Stimulated activated naive CD4-positive, alpha-beta T cell (primary cell): ENCODE measurements around the gene SDK2.

Experiments
- DNase-seq, 6 experiments: peaks; one replicate each; lab custom pipeline; 2025; lab: John Stamatoyannopoulos, UW

Gene SDK2

DNA sequence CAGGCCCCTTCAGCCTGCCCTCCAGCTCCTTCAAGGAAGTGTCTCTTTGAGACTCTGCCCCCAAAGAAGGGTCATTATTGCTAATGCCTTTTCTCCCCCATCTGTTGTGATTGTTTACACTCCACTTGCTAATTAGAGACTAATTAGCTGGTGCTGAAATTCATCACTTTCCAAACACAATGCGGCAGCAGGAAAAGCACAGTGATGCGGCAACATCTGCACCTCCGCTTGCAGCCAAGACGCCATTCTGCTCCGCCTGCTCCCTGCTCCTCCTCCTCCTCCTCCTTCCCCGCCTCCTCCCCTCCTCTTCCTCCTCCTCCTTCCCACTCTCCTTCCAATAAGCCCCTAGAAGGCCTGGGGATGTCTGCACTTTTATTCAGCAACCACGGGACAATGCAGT lies 110.5 kb downstream of the SDK2 start:
- no peak for DNase-seq

DNA sequence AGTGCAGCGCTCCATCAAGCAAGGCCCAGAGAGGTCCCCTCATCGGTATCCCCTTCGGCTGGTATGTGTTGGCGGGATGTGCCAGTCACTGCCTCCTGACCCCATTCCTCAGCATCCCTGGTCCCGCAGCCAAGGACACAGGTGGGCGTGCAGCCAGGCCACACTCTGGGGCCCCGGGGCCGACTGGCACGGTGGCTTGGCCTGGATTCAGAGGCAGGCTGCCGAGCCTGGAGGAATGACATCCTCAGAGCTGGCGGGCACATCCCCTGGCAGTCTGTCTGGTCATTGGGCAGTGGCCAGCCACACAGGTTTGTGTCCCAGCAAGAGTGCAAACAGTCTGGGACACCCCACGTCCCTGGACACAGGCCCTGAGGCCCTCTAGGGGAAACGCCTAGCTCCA lies 111.1 kb downstream of the SDK2 start:
- DNase-seq: no peak

DNA sequence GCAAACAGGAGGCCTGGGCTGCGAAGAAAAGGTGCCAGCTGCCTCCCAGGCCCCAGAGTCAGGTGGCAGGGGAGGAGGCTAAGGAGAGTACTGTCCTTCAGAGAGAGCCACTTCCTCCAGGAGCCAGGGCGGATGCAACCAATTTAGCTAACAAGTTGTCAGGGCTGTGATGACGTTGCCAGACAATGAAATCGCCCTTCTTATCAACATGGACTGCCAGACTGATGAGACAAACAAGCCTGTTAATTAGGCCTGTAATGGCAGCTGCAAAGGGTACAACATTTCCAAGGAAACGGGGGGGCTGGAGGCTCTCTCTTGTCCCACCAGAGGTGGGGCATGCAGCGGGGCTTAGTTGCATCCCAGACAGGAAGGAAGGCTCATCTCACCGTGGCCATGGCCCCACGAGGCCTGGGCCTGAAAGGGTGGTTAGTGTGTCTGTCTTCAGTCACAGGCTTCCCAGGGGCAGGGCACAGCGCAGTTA lies 111.8 kb downstream of the SDK2 start:
- DNase-seq: no peak

DNA sequence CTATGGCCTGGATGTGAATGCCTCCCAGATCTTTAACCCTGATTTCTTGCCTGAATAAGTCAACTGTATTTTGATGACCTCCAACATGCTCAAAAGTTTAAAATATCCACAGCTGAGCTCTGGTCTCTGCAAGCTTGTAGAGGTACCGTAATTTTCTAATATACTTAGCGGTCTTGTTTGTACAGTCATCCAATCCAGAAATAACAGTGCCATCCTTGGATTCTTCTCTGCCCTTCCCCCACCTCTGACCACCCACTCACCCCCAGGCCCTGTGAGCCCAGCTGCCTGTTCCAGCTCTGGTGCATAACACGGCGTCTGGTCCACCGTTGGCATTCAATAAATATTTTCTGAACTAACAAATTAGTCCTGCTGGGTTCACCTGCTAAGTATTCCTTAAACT lies 113.1 kb downstream of the SDK2 start:
- no peak for DNase-seq

DNA sequence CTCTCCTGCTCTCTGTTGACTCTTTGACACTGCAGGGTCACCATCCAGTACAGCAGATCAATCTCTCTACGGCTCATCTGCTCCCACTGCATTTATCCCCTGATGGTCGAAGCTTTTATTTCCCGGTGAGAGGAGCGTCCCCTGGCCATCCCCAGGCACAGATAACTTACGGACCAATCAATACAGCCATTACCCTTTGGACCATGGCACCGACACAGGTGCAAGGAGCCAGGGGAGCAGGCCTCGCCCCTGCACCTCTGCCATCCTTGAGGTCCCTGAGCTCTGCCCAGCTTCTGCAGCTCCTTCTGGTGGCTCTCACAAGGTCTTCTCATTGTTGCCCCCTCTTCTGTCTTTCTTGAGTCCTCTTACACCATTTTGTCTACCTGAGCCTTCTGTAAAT lies 115.6 kb downstream of the SDK2 start:
- DNase-seq: no peak

DNA sequence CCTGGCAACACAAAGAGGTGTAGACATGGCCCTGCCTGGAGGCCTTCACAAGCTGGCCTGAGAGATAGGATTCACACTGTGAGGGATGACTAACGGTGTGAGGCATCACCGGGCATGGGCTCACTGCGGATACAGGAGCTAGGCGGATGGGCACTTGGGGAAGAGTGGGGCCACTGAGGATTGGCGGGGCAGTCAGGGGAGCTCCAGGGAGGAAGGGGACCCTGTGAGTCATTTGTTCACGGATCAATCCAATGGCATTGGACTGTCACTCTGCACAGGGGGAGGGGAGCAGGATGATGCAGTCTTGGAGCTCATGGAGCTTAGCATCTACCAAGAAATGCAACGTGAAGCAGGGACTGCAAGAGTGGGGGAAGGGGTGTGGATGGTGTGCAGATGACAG lies 117.3 kb downstream of the SDK2 start:
- no peak for DNase-seq

DNA sequence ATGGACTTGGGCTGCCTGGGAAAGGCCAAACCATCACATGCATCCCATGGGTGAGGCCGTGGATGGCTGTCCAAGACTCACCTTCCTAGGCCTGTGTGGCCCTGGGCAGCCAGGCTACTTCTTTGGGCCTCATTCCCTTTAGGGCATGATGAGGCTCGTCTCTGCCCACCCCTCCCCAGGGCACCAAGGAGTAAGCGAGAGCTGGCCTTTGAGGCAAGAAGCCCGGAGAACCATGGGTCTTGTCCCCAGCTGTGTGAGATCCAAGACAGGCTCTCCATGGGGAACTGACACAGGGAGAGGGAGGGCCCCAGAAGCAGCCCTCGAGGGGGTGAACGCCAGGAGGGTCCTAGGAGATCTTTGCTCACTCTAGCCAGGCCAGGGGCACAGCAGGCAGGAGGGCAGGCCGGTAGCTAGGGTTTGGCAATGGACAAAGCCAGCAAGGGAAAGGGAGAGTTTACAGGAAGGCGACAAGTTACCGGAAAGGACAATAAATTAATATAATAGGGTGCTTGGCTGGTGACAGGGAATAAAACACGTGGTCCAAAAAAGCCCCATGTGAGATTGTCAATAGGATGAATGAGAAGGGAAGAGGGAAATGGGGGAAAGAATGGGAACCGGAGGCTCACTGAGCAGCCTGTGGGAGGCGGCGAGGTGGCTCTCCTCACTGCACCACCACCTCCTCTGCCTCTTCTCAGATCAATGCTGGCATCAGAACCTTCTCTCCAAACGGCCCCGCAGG lies 119.1 kb downstream of the SDK2 start:
- DNase-seq: no peak

DNA sequence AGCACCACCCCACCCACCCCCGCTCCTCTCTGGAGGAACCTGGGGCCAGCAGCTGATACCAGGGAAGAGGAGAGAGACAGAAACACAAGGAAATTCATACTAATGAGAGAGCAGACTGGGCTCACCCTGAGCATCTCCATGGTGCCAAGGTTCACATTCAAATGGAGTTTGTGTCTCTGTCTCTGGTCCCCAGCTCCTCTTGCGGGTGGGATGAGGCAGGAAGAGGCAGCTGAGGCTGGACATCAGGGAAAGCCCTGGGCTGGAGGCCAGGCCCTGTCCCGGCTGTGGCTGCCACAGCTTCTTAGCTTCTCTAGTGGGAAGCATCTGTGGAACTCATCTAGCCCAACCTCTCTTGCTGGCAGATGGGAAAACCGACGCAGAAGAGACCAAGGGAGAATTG lies 121.5 kb downstream of the SDK2 start:
- DNase-seq: no peak

DNA sequence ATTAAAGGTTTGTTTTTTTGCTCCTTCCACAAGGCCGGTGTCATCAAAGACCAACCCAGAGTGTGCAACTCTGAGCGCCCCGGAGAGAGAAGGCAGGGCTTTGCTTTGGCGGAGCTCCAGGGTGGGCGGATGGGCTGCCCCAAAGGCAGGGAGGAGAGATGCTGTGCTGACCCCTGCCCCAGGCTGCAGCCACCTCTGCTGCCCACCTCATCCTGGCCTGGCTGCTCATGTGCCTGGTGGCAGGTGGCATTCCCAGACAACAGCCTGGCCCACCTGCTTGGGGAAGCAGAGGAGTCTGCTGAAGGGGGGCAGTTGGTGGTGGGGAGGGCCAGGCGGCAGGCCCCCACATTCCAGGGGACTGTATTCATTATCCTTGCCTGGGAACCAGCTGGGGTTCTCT lies 122.1 kb downstream of the SDK2 start:
- DNase-seq: no peak

DNA sequence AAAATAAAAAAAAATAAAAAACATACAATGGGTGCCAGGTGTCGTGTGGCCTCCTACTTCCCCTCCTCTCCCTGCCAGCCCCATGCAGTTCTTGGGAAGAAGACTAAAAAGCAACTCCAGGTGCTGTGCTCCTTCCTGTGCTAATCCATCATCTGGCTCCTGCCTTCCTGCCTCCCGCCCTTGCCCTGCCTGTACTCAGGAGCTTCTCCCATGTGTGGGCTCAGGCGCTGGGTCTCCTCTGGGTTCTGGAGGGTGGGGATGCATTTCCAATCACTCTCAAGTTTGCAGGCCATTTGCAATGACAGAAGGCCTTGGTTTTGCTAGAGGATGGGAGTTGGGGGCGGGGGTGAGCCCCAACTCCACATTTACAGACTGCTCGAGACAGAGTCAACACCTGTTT lies 122.9 kb downstream of the SDK2 start:
- no peak for DNase-seq

DNA sequence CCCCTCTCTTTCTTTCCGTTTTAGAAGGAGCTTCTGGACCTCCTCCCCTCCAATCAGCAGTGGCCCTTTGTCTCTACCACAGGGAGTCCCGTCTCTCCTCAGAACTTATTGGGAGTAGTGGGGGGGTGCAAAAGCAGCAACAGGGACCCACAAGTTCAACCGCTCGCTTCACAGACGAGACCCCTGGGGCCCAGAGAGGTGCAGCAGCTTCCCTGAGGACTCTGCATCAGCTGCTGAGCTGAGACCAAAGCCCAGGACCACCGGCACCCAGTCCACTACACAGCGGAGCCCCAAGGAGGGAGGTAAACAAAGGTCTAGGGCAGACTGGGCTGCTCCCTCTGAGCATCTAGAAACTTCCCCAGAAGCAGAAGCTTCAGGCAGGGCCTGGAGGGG lies 123.9 kb downstream of the SDK2 start:
- no peak for DNase-seq

DNA sequence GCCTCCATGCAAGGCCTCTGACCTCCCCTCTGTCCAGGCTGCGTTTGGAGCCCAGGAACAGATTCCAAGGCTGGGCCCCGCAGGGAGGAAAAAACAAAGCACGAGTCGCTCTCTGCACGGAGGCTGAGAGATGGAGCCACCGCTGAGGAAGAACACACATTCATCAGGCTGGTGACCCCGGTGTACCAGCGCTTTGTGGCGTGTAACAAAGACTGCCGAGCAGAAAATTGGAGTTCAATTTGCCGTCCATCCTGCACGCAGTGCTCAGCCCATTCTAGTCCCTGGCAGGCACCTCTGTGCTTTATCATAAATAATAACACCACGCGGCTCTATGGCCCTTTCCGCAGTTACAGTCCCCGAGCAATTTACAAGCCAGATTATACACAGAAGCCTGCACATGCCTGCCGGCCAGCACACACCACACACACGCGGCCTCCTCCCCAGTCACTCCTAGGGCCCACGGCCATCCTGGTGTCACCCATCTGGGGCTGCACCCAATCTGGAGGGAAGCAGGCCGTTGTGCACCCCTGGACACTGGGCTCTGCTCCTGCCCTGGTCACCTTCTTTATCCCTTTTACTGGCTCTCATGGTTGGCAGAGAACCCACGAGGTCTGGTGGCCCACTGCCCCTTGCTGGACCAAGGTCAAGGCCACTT lies 124.4 kb downstream of the SDK2 start:
- DNase-seq: no peak

DNA sequence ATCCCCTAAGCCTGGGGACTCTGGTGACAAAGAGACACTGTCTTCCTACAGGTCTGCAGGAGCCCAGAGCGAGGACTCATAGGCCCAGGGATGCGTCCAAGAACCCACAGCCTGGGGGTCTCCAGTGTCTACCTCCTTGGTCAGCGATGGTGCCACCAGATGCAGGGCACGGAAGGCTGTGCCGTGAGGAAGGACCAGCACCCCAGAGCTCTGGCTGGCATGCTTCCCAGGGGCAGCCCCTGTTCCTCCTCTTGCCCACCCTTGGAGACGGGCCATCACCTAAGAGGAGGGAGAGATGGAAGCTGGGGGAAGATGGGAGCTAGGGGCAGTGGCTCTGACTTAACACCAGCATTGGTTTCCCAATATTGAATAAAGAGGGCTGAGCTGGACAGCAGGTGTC lies 125.2 kb downstream of the SDK2 start:
- no peak for DNase-seq

DNA sequence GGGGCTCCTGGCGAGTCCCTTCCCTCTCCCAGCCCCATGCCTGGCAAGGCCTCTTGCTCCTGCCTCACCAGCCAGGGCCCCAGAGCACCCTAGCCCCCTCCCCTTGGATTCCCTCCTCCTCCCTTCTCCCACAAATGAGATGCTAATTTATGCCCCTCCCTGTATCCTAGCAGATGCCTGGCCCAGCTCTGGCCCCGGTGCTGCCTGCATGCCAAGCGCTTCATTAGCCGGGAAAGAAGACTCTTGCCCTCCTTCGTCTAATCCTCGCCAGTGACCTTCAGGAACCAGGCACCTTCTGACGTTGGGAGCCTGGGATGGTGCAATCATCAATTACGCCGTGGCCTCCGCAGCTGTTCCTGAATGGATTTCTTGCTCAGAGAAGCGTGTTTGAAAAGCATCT lies 127.8 kb downstream of the SDK2 start:
- DNase-seq: no peak

DNA sequence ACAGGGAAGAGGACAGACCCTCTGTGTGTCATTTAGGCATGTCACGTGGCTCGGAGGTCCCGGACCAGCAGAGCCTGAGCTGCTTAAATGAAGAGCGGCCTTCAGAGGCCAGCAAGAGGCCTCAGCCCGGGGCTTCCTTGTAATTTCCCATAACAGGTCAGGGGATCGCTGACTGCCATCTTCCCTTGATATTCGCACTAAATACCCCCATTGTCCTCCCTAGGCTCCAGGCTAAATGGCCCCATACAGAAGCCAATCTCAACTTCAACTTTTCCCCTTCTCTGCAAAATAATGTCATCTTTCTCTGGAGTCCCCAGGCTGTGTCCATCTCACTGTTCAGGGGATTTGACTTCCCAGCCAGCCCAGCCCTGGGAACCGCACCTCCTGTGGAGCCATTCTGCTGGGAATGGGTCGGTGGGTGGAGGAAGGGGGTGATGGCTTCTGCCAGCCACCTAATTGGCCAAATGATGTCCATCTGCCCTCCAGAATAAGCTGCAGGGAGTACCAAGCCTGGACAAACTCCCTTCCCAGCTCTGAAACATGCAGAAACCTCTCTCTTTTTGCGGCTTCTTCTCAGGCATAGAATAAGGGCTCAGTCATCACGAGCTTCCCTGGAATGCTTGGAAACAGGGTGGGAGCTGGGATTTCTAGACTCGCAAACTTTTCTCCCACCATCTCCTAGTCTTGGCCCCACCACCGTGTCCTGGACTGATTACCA lies 129.9 kb downstream of the SDK2 start:
- no peak for DNase-seq

DNA sequence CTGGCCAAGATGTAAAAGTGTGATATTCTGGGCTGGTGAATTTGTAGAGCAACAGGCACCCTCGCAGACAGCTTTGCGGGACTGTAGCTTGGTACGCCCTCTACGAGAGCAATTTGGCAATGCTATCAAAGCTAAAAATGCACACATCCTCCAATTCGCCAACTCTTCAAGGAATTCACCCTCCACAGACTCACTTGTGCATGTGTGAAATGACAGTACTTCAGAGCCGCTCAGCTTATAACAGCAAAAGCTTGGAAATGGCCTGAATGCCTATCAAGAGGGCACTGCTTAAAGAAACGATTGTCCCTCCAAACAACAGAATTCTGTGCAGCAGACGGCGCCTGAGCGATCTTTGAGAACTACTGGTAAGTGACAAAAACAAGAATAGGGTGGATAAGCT lies 130.8 kb downstream of the SDK2 start:
- DNase-seq: no peak

DNA sequence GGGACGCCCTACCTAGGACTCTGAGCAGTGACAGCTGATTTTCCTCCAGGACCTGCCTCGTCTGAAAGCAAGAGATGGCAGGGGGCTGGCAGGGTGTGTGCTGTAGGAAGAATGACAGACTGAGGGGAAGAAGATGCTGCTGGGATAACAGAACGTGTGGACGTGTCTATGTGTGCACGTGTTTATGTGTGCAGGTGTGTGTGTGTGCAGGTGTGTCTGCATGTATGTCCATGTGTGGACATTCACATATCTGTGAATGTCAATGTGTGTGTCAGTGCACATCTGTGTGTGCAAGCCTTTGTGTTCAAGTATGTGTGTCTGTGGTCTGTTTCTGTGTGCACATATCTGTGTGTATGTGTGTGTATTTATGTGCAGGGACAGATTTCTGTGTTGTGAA lies 132.5 kb downstream of the SDK2 start:
- DNase-seq: no peak

DNA sequence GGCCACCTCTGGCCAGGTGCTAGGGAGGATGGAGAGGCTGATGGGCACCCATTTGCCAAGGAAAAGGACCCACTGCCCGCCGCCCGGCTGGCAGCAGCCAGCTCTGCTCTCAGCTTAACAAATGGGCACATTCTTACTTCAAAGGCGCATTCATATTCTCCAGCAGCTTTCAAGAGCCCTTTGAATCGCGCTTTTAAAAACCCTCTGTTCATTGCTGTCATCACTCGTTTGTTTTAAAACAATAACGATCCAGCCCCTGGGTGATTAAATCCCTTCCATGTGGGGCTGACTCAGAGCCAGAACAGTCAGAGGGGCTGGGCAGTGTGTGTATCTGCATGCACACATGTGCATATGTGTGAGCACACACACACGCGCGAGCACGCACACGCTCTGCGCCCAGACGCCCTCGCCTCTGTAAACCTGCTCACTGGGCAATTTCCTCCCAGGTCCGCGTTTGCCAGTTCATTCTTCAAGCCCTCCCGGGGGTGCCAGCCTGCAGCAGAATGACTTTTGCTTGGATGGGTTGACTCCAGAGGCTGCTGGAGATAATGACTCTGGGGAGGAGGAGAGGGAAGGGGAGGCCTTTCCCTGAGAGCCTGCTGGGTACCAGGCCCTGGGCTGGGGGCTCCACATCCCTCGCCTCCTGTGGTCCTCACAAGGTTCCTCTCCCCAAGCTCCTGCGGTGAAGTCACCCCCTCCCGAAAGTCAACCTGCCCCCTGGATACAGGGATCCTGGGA lies 133.1 kb downstream of the SDK2 start:
- DNase-seq: no peak

DNA sequence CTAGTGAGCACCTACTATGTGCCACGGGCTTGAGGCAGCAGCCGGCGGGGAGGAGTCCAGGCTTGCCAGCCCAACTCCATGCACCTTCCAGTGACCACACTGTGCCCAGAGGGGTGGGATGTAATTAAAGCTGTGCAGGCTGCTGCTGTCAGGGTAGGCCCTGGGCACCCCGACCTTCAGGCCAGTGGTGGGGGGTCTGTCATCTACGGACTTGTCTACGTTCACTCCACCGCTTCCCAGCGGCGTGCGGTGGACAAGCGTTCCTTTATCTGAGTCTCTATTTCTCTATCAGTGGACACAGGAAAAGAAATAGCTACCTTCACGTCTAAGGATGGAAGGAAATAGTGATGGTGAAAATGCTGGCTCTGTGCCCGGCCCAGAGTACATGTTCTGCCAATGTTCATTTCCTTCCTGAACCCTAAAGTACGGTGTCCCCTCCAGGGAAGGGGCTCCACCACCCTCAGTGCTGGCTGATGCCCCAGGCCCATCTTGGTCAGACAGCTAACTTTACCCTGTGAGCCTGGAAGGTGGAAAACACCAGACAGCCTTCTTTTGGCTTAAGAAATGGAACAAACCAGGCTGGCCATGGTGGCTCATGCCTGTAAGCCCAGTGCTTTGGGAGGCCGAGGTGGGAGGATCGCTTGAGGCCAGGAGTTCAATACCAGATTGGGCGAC lies 135.2 kb downstream of the SDK2 start:
- no peak for DNase-seq

DNA sequence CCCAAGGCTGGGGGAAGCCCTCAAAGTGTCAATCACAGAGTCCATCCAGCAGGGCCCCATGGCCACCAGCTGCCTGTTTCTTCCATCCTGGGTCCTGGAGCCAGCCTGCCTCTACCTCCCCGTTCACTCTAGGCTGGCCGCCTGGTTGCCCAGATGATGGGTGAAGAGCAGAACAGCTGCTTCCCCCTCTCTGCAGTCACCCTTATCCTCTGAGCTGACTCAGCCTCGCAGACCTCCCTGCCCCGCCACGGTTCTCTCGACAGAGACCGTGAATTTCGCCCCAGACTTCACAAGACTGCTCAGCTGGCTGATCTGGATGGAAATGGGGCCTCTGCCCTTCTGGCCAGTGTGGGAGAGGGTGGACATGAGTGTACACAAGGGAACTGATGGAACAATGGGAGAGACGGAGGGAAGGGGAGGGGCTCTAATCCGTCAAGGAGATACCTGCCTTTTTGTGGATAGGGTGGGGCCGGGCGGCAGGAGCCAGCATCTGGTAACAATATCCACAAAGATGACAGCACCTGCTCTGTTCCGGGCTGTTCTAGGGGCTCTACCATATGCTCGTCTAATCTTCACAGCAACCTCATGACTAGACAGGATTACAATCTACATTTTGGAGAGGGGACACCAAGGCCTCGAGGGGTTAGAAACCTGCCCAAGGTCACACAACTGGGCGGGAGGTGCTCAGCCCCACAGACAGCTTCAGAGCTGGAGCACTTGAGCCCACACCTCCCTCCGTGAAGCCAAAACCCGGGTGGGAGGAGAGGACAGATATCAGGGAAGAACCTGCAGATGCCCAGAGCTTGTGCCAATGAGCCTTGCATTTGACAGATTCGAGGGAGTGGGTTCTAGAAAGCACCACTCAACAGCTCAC lies 136.0 kb downstream of the SDK2 start:
- no peak for DNase-seq
